ENCODE results near the gene CAMK1G.

The CAMK1G gene

DNA sequence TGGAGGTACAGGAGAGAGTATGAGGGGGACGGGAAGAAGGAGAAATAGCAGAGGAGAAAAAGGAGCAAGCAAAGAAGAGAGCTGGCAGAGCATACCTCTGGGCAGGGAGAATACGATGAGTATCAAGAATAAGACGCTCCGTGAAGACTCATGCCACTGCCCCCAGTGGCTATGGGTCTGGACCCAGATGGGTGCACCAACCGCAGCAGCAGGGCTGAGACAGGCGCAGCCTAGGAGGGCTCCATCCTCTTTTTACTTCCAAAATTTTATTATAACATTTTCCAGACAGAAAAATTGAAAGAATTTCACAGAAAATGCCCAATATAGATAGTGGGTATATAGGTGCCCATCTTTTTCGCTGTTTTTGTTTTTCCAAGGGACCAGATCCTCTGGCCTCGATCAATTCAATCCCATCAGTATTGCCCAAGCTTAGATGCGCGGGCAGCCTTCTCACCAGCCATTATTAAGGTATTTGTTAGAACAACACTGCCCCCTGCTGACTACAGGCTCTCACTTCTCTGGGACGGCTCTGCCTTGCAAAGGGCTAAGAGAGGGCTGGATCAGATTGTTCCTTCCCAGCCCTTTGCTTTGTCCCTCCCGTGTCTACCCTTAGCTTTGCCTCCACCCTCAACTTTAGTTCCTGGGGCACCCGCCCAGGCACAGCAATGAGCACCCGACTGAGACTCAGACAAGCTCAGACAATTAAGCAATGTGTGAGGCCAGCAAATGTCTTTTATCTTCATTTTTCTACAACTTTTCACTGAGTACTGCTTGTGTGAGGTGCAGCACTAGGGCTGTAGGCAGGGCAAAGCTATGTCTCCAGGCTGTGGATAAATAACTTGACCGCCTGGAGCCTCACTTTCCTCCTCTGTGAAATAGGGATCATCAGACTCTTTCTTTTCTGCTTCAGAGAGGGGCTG, 17.5 kb upstream of the CAMK1G start:
- DNase-seq = peak; percentile 52

DNA sequence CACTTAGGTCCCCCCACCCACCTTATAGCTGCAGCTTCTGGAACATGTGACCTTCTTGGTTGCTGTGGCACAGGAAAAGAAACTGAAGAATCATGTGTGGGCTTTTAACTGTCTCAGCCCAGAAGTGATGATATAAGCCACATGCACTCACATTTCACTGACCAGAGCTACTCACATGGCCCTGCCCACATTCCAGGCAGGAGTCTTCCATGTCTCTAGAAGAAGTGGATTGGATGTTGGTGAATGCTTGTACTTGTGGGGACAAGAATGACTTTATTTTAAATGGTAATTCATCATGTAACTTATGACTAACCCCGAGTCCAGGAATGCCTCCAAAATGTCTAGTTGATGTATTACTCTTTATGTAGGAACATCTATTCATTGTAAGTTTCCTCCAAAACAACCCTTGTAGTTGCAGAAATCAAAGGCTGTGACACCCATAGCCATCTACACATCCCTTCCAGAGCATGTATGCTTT, 15.8 kb upstream of the CAMK1G start:
- no peak for DNase-seq

DNA sequence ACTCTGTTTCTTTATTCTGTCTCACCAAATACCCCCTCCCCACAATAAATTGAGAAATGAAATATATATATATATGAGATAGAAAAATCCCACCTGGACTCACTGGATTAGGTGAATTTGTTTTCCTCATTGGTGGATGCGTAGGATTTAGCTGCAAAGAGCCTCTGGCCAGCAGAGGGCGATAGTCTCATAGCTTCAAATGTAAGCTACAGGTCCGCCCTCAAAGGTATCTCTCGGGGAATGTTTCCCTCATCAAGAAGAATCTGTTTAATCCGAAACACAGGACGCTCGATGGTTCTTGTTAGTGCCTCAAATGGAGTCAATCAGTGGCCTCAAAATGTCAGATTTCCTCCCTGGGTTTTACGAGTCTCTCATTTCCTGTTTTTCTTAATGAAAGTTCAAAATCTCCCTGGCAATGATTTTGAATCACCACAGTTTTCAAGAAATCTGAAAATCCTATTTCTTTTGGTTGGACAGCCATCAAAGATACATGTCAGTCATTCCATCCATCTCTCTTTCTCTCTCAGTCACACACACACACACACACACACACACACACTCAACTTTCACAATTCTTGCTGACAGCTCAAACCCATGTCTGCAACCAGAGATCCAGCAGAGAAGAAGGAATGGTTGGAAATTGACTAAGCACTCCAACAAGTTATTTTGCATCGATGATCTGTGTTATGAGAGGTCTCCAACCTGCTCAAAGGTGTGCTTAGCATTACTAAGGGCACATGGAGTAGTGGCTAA, 13.9 kb upstream of the CAMK1G start:
- peak; percentile 18 for DNase-seq

DNA sequence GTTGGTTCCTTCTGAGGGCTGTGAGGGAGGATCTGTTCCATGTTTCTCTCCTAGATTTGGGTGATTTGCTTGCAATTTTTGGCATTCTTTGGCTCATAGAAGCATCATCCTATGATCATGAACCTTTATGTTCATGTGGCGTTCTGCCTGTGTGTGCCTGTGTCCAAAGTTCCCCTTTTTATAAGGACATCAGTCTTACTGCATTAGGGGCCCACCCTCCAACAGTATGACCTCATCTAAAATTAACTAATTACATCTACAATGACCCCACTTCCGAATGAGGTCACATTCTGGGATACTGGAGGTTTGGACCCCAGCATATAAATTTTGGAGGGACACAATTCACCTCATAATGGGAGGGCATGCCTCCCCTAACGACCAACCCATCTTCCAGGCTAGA, 12.8 kb upstream of the CAMK1G start:
- no peak for DNase-seq

DNA sequence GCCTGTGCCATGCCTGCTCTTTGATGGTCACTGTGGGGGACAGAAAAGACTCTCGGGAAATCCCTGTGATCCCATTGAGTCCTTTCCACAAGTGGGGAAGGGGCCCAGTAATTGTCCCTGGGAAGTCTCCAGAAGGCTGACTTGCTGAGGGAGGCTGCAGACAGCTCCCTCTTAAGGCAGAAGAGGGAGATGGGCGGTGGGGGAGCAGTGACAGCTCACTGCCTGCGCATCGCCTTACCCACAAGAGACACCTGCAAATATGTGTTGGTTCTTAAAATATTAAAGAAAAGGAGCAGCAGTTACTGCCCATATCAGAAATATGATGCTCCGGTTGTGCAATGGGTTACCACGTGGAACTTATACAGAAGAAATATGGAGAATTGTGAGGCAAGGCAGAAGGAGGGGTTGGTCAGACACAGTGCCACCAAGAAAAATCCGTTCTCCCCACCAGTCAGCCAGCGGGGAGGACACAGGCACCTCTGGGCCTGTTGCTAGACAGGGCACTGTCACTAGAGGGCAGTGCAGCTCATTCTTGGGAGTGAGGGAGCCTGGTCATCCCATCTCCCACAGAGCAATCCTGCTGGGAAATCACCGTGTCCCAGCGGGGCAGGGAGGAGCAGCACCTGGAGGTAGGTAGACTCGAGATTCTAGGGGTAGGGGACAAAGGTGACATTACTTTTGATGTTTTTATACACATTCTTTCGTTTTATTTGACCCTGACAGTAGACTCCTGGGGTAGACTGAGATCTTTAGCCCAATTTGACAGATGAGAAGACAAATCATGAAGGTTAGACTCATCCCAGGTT, 6.9 kb upstream of the CAMK1G start:
- peak; percentile 13 for DNase-seq

DNA sequence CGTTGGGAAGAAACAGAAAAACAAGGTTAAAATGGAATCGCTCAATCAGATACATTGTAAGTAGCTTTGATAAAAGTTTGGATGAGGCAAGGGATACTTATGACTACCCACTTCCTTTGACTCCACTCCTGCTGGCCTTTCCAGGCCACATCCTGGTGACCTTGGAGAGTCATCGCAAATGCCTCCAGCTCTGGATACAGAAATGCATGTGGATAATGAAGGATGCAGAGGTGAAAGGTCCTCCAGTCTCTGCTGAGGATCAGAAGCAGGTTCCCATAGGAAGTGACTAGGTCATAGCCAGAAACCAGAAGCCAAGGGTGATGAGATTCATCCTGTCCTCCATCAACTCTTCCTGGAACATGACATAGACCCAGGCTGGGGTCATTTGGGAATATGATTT, 6.2 kb upstream of the CAMK1G start:
- no peak for DNase-seq

DNA sequence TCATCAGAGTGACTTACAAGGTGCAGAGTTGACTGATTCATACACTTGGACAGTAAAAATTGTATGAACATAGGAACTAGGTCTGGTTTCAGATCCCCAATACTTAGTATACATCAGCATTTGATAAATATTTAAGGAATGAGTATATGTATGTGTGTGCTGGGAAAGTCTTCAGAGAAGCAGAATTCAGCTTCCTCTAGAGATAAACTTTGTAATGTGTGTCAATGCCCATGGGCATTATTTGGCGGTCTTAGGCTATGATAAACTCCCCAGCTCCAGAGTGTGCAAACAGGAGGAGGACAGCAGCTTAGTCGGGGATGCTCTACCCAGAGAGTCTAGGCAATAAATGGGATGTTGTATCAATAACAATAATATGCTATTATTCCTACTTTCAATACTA, 2.9 kb upstream of the CAMK1G start:
- no peak for DNase-seq

DNA sequence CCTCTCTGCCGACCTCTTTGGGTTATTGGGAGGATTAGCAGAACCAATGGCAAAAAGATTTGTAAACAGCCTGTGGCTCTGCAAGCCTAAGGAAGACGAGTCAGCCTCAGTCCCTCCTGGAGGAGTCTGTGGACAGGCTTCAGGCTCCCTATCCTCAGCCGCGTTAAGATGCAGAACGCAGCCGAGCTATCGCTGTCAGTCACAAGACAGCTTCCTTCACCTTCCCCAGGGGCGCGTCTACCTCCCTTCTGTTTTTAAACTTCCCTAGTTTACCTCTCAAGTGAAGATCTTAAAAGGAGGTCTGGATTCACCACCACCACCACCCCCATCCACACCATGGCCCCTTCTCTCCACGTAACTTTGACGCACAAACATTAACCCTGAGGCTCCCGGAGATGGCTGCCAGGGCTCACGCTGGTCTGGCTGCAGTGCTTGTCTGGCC, 738 bp downstream of the CAMK1G start:
- no peak for DNase-seq

DNA sequence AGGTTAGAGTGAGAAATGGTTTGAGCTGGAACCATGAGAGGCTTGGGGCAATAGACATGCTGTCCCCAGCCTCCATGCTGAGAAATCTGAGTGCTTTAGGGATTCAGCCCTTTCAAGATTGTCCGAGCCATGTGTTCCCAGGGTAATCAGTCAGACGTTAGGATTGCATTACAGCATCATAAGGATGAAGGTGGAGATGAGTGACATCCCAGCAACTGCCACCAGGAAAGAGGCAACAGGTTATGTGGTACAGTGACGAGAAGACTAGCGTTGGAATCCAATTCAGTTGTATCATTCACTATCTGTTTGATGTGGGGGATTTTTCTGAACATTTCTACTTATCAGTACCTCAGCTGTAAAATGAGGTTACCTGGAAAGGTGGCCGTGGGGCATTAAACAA, 1.7 kb downstream of the CAMK1G start:
- no peak for DNase-seq

DNA sequence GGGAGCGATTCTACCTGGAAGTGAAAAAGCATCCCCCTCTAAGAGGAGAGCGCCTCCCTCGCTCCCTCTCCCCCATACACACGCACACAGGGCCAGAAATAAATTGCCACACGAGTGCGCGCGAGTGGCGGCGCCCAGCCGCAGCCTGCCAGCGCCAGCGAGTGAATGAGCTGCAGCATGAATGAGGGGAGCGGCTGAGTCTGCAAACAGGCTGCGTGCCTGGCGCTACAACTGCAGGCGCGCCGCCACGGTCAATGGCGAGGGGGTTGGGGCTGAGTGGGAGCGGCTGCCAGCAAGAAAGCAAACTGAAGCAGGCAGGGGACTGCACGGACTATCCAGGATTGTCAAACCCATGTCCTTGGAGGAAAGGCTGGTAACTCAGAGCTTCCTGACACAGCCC, 2.2 kb downstream of the CAMK1G start:
- DNase-seq = peak; percentile 13

DNA sequence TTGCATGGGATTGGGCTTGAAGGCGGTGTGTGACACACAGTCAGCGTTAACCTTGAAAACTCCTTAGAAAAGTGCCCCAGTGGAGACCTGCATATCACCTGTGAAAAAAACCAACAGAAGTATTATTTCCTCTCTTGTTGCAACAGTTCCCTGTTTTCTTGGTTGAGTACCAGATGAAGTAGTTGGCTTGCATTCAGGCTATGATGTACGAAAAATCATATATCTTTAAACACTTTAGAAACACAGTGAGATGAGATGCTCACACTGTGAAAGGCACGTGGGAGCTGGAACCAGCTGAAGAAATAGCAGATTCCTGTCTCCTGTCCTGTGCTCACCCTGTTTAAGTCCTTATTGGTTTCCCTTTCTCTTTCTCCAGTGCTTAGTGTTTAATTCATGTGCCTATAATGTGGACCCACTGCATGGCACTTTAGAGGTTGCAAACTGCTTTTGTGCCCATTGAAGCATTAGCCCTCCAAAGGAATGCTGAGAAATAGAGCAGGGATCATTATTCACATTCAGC, 2.8 kb downstream of the CAMK1G start:
- DNase-seq = no peak

DNA sequence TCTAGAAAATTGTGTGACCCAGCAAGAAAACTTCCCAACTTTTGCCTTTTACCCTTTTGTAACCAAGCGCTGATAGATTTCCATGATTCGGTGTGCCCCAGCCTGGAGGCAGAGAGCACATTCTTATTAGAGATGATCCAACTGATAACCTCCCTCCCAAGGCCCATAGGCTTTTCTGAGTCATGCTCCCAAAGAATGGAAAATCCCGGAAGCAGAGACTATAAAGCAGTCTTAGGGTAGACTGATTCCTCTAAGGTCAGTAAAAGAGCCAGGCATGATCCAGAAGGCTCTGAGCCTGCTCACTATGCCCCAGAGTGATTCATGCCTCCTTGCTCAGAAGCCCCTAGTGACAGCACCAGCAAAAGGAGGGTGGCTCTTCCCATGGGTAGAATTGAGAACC, 4.3 kb downstream of the CAMK1G start:
- DNase-seq = no peak

DNA sequence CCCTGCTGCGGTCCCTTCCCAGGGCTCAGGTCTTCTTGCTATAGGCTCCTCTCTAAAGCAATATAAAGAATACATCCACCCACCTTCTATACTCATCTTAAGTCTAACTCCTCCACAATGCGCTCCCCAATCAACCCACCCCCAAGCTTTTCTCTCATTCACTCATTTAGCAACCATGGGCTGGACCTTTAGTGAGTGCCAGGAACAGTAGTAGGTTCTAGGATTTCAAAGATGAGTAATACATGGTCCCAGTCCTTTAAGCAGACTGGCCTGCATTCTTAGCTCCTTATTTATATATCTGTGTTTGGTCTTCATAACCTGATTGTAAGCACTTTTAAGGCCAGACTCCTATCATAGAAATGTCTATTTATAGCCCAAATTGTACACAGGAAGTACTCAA, 5.9 kb downstream of the CAMK1G start:
- no peak for DNase-seq

DNA sequence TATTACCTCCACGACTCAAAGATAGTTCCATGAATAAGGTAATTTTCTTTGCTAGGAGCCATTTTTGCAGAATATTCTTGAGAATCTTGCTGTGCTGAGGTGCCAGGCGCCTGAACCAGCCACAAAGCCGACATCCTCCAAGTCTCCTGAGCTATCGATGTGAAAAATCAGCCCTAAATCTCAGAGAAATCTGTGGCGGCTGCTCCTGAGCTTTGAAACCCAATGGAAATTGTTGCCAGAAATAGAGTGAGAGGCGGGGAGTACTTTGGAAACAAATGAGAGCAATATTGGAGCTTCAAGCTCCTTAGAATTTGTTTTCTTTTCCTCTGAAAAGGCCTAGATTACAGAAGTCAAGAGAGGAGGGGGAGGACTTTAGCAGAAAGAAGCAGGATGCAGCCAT, 6.3 kb downstream of the CAMK1G start:
- no peak for DNase-seq

DNA sequence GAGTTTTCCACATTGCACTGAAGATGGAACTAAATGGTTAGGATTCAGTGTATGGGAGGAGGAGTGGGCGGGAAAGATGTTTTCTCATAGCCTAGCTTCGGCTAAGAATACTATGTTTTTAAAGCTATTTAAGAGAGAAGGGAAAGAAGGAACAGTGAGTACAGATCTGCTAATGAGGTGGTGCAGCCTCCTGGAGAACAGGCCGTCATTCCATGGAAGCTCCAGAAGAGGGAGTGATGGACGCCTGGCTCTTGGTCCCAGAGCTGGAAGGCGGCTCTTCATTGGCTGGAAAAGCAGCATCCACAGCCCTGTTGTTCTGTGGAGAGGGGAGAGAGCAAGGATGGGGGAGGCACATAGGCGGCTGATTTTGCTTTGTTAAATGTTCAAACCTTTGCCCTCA, 6.9 kb downstream of the CAMK1G start:
- no peak for DNase-seq

DNA sequence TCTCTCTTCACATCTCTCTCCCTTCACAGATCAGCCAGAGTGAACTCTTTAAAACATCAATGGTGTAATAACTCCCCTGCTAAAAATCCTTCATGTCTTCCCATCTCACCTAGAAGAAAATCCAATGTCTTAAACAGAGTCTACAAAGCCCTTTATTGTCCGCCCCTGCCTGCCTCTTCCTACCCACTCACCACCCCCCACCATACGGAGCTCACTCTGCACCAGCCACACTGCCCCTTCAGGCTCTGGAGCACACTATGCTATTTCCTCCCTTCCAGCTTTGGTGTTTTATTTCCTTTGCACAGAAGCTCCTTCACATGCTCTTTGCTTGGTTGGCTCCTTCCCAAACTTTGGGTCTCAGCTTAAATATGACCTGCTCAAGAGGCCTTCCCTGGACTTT, 10.2 kb downstream of the CAMK1G start:
- DNase-seq = no peak

DNA sequence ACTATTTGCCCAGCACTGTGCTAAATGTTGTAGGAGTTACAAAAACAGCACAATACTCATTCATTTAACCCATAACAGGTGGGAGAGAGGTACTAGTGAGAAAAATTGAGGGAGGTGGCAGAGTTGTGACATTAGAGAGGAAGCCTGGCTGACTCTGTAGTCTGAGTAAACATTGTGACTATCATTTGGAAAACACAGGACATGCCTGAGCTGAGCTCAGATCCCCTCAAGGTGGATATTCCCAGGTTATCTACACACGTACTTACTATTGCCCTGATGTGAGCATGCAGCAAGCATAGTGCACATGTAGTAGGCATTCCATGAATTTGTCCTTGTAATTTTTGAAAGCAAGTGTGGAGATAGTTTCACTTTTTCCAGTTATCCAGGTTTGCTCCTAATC, 10.9 kb downstream of the CAMK1G start:
- no peak for DNase-seq

DNA sequence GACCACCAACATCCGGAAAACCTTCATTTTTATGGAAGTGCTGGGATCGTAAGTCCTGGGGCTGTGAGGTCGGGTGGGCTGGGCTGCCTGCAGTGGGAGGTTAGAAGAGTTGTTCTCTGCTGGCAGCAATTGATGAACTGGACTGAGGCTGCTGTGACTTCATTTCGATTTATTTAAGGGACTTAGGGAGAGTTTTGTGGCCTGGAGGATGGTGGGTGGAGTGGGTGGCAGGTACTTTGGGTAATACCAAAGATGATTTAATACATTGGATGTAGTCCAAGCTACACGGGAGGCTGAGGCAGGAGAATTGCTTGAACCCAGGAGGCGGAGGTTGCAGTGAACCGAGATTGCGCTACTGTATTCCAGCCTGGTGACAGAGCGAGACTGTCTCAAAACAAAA, 11.5 kb downstream of the CAMK1G start:
- DNase-seq = no peak

DNA sequence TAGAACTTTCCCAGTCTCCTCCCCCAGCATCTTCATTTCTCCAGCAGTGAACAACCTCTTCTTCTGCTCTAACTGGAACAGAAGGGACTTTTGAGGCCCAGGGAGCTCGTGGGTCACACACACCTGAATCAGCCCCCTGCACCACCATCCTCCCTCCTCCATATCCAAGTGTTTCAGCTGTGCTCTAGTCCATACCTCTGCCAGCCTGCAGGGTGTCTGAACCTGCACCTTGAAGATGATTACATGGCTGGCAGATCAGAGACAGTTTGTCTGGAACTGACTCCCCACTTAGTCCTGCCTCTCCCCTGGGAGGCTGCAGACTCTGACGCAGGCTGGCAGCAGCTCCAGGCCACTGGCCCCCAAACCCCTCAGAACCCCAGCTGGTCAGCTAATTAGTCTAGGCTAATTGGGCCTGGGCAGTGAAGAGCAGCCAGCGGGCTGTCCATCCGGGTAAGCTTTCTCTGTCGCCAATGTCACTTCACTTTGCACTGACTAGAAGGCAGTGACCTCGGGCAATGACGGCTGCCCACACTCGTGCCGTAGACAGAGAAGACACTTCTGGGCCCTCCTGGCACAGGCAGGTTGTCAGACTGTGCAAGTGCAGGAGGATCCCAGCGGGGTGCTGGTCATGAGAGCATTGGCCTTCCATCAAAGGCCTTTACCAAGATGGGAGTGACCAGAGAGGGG, 12.2 kb downstream of the CAMK1G start:
- DNase-seq = no peak

DNA sequence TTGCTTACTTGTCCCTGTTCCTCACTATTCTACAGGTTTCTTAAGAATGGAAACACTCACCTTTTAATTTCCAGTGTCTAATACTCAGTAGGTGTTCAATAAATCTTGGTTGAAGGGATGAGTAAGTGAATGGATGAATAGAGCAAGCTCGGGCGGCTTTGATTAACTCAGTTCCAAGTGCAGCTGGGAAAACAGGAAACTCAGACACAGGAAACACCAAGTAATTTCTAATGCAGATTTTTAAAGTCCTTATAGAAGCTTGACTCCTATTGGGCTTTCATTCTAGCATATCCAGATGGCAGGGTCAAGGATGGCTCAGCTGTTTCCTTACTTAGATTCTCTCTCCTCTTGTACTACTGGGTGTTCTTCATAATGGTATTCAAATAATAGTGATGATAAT, 14.0 kb downstream of the CAMK1G start:
- no peak for DNase-seq

DNA sequence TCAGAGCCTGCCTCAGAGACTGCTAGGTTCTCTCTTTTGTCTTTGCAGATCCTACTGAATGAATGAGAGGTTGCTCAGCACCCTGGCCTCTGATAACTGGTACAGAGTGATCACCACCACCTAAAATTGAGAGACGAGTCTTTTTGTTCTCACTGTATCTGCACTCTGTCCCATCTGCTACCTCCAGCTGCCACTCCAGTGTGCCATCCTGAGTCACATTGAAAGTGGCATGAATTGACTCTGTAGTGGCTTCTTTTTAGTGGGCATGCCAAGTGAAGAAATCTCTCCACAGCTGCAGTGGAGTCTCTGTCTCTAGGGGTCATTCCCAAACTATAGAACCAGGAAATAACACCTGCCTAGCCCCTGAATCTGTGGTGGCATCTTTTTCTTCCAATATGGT, 14.7 kb downstream of the CAMK1G start:
- no peak for DNase-seq

DNA sequence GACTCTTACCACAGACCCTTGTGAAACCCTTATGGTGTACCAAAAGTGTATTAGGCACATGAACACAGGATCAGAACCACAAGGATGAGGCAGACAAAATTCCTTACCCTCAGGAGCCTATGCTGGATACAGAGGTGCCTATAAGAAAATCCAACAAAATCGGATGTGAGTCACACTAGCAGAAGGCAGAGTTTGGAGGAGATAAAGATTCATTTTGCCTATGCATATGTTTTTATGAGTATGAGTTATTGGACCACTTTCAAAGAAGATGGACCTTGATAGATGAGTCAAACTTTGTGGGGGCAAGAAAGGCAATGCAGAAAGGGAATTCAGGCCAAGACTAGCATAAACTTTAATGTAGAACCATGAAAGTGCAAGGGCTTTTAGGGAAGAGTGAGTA, 17.0 kb downstream of the CAMK1G start:
- DNase-seq = no peak
